Activated T-helper 1 cell treated with anti-CD3 and anti-CD28 coated beads, Interleukin-2, amount 50 U/mL, for 16 hours (primary cell): Measurements from ENCODE around the gene ITPR1.

Source experiments
- DNase-seq, 2 donors: peaks; one replicate each; pipeline ENCODE4 v3.0.0-alpha.2; 2020; ENCODE audit warnings: low read depth in 1 of 2, low spot score in 1 of 2

The ITPR1 gene

DNA sequence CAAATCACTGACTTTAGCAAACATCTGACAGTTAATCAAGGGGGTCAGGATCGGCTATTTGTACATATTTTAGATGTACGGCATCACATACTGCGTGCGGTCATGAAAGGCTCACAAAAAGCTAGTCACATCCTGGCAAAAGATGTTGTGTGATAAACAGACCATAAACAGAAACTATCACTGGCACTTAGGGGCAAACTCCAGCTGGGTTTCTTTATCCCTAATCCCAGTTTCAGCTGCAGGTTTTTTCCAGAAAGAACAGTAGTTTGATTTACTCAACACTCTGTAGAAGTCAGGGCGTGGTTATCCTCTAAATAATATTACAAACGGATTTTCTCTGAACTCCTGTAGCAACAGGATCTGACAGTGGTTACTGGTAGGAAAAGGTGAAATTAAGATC lies 373.7 kb downstream of the ITPR1 start:
- DNase-seq = no peak

DNA sequence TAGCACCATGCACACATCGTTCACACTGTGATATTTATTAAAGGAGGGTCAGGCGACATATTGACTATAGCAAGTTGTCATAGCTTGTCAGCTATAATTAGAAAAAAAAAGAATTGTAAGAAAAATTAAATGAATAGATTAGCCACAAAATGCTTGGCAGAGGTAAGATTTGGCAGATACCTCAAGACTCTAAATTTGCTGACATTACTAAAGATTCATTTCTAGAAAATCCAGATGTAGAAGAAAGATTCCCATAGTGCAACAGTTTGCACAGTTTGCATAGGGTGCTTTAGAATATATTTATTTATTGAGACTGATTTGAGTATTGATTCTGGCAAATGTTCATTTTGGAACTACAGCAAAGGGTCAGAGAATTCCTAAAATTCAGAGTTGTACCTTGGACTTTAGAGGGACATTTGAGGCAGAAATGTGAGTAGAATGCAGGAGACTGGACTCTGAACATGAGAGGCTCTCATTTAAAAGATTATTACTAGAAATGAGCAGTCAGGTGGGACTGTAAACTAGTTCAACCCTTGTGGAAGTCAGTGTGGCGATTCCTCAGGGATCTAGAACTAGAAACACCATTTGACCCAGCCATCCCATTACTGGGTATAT lies 384.1 kb downstream of the ITPR1 start:
- DNase-seq = no peak

DNA sequence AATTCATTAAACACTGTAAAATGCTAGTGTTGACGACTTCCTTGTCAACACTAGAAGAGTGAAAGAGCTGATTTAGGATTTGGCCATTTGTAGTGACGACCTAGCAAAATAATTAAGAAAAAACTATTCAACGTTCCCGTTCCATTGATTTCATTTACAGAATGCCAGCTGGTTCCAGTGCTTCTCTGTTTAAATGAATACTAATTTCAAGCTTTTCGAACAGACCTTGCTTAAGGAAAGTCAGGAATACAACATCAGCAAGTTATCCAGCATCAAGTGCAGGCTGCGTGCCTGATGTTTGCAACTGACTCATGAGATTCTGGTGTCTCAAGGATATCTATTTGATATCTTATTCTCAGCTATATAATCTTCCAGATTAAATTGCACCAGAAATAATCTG lies 387.7 kb downstream of the ITPR1 start:
- no peak for DNase-seq

DNA sequence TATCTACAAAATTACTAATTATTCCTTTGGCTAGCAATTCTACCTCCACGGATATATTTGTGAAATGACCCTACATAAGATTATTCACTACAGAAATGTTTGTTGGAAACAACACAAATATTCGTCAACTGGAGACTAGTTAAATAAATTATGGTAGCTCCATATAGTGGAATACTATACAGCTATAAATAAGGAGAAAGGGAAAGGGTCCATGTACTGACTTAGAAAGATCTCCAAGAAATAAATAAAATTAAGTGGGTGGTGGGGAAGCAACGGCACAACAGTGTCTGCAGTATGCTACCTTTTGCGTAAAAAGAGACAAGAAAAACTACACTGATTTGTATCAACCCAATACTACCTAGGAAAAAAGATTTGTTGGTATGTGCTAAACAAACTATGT lies 389.4 kb downstream of the ITPR1 start:
- DNase-seq = no peak

DNA sequence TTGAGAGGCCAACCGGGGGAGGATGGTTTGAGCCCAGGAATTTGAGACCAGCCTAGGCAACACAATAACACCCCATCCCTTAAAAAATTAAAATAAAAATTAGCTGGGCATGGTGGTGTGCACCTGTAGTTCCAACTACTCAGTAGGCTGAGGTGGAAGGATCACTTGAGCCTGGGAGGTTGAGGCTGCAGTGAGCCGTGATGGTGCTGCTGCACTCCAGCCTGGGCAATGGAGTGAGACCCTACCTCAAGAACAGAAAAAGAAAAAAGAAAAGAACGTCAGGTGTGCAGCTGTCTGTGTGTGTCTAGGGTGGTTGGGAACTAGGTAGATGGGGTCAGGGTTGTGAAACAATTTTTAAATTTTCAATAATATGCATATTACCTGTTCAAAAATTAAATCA lies 389.9 kb downstream of the ITPR1 start:
- no peak for DNase-seq

DNA sequence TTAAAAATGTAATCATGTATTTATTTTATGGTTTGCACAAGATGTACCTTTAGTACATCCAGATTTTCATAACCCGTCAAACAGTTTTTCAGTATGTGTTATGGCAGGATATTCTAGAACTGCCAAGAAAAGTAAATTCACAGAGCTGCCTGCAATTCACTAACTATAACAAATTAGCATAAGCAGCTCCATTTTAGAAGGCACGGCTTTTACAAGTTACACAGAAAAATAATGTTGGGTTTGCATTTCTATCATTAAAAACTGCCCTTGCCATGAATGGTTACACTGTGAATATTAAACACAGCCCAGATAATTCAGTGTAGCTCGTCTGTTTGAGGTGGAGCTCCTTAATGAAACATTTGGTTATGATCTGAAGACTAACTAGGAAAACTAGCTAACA lies 391.7 kb downstream of the ITPR1 start:
- DNase-seq = no peak

DNA sequence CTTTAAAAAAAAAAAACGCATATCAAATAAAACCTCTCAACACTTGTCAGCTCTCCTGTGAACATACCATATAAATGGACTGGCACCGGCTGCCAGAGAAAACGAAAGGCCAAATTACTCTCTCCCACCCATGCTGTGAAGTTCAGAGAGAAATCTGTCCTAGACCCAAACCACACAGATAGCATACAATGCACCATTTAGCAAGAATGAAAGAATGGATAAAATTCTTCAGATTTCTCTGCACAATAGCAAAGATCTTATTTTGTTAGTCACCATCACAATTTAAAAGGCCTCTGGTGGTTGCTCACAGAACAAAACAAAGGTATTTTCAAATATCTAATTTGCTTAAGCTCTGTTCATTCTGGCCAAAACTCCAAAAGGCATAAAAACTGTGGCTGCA lies 392.2 kb downstream of the ITPR1 start:
- no peak for DNase-seq

DNA sequence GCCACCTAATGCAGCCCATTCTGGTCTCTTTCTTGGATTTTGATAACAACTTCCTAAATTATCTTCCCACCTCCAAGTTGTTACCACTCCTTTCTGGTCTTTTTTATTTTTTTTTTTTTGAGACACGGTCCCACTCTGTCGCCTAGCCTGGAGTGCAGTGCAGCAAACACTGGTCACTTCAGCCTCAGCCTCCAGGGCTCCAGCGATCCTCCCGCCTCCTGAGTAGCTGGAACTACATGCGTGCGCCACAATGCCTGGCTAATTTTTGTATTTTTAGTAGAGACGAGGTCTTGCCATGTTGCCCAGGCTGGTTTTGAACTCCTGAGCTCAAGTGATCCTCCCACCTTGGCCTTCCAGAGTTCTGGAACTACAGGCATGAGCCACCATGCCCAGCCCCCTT lies 393.3 kb downstream of the ITPR1 start:
- no peak for DNase-seq

DNA sequence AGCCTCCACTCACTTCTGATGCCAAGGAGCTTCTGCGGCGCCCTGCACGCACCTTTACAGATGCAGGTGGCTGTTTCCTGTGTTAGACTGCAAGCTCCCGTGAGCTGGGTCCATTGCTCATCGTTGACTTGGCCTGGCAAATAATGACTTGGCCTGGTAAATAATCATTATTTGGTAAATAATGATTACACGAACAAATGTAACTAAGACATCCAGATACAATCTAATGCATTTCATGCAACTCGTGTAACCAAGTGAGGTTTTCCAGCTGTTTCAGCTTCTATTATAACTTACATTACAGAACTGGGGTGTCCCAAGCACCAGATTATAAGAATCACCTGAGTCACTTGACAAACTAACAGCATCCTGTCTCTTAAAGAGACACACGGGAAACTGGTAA lies 394.0 kb downstream of the ITPR1 start:
- no peak for DNase-seq

DNA sequence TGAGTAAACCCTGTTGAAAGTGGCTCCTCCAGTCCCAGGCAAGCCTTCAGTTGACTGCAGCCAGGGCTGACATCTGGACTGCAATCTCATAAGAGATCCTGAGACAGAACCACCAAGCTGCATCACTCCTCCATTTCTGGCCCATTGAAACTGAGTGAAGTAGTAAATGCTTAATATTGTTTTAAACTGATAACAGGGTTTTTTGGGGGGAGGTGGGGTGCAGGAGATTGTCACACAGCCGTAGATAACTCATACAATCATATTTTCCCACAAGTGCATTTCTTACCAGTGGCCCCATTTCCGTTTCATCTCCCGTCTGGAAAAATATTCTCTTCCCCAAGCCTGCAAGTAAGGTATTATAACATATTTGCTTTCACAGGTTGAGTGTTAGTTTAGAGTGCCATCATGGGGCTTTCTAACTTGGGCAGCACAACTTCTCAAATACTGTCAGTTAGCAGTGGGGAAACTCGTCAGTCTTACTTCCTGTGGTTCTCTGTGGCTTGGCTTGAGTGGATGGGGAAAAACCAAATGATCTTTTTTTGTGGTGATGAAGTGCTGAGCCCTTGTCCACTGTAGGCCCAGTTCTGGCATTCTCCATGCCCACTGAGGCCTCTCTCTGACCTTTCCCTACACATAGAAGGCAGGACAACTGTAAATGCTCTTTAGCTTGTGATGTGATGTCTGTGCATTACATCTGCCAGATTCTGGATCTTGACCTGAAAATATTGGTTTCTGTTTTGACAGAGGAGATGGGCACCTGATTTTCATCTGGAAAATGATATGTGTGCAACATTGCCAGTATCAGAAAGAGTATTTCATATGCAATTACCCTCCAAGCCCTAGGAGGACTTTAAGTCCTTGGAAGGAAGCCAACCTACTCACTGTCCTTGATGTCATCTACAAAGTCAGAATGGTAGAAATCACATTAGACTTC lies 396.0 kb downstream of the ITPR1 start:
- no peak for DNase-seq

DNA sequence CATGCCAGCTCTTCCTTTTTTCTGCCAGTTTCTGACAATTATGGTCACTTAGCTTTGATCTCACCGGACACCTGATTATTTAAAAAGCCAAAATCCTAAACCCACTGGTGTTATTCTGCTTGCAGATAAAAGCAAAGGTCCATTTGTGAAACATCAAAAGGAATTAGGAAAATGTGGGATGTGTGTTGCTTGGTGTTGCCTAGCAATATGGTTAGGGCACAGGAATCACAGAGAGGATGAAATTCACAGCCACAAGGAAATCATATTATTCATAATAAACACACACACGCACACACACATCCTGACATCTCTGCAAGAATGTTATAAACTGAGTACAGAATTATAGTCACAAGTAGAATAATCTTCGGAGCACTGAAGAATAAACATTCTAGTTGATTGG lies 396.7 kb downstream of the ITPR1 start:
- no peak for DNase-seq

DNA sequence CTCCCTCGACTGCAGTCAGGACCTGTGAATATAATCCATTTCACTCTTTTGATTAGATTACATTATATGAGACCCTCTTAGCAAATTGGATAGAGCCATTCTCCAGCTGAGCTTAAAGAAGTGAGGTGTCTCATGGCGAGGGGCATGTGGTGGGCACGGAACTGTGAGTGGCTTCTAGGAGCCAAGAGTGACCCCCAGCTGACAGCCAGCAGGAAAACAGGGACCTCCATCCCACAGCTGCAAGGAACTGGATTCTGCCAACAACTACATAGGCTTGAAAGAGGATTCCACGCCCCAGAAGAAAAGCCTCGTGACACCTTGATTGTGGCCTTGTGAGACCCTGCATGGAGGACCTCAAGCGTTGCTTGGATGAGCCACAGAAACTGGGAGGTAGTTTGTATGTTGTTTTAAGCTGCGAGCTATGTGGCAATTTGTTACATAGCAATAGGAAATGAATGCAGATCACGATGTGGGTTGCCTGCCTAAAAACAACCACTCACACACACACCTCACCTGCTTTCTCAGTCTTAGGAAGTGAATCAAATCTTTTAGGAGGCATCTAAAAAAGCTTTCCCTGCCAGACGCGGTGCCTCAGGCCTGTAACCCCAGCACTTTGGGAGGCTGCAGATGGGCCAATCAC lies 401.9 kb downstream of the ITPR1 start:
- no peak for DNase-seq

DNA sequence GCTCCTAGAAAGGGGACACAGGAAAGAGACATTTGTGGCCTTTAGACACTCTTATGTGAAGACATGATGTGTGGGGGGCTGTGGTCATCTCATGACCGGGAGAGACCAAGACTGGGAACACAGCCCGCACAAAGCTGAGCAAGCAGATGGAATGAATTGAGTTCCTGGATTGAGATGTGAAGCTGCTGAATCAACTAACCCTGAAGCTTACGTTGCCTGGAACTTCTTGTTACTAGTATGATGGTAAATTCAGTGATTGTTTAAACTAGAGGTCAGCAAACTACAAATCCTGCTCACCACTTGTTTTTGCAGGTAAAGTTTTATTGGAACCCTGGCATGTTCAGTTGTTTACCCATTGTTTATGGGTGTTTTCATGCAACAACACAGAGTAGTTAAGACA lies 402.7 kb downstream of the ITPR1 start:
- DNase-seq = no peak
